DMS114 treated with DMSO at 0.1 percent for 48 hours (cell line): ENCODE measurements around the gene LRRC37A3.
A peak's percentile ranks its signal among the peaks of the same experiment; 100 is the strongest.
"Not testable (repeated sequence)": the region's sequence is repeated elsewhere in the genome, so short reads cannot be mapped to it uniquely, and the experiment has no call there.

Experiments
- DNase-seq: peaks from one replicate; lab custom pipeline; 2025; ENCODE audit not compliant: unreplicated experiment; lab: John Stamatoyannopoulos, UW

Gene LRRC37A3

DNA sequence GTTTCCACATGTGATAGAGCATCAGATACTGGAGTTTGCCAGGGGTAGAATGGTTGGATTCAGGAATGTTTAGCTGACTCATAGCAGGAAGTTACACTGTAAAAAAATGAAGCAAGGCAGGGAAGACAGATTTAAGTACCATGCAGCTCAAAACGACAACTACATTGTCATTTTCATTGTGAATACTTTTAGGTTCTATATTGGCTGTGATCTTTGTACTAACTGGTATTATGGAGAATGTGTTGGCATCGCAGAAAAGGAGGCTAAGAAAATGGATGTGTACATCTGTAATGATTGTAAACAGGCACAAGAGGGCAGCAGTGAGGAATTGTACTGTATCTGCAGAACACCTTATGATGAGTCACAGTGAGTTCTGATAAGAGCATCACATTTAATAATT is 8.2 kb upstream of the LRRC37A3 start:
- peak; percentile 65 for DNase-seq

DNA sequence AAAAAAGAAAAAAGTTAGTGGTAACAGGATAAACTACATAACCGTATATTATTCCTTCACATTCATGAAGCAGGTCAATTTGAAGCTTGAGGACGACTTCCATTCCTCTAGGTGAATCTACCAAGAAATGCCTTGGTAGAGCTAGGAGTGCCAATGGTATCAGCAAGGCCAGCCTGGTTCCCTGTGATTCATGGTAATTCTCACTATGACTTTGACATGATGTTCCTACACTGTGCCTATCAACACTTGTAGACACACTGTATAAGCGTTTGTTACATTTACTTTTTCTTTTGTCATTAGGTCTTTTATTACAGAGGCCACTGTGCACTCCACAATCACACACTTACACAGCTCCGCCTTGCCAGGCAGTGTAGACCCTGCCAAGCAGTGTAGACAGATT is 7.2 kb upstream of the LRRC37A3 start:
- not testable (repeated sequence) for DNase-seq

DNA sequence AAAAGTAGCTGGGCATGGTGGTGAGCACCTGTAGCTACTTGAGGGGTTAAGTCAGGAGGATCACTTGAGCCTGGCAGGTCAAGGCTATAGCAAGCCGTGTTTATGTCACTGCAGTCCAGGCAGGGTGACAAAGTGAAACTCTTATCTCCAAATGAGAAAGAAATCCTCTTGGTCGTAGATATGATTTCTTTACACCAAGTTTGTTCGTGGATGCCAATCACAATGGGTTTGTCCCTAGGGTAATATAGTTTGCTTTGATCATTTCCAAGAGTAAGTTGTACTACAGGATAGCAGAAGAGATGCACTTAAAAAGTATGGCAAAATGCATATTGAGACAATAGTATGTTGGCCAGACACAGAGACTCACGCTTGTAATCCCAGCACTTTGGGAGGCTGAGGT is 6.0 kb upstream of the LRRC37A3 start:
- DNase-seq = not testable (repeated sequence)

DNA sequence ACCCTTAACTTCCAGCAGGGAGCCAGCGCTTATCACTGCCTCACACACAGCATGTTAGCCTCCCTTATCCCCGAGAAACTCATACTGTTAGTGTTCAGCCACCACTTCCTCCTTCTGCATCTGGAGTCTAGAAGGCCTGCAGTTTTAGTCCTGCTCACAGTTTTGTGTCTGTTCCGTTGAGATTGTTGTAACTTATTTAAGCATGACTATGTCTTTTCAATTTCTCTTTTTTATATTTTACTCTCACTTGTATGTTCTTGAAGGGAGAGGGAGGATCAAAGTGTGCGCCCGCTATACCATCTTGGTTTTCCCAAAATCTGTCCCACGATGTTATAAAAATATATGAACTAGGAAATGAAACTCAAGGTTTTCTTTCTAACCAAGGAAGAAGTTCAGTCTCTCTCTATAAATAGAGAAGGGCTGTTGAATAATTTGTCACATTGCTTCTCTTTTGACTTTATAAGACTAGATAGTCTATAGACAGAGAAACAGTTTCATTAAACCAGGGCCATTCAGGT is 3.8 kb upstream of the LRRC37A3 start:
- DNase-seq = not testable (repeated sequence)

DNA sequence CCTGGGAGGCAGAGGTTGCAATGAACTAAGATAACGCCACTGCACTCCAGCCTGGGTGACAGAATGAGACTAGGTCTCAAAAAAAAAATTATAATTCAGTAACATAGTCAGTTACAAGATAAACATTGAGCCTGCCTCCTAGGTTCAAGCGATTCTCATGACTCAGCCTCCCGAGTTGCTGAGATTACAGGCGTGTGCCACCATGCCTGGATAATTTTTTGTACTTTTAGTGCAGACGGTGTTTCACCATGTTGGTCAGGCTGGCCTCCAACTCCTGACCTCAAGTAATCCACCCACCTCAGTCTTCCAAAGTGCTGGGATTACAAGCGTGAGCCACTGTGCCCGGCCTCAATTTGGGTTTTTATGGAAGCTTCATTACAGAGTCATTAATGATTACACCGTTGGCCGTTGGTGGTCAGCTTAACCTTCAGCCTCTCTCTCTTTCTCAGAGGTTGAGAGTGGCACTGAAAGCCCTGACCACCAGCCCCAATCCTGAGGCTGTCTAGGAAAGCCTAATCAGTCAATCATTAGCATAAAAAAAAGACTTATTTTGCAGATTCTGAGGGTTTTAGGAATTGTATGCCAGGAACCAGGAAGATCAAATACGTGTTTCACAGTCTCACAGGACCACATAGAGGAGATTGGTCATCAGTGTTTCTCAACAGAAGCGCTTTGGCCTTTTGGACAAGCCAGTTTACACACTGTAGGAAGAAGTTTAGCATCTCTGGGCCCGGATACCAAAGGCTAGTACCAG is 1.3 kb upstream of the LRRC37A3 start:
- DNase-seq = no peak

DNA sequence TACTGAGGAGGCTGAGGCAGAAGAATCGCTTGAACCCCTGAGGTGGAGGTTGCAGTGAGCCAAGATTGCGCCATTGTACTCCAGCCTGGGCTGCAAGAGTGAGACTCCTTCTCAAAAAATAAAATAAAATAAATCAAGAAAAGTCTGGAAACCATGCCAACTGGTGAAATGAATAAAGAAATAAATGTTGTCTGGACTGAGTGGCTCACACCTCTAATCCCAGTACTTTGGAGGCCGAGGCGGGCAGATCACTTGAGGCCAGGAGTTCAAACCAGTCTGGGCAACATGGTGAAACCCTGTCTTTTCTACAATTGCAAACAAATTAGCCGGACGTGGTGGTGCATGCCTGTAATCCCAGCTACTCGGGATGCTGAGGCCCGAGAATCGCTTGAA is 744 bp upstream of the LRRC37A3 start:
- no peak for DNase-seq

DNA sequence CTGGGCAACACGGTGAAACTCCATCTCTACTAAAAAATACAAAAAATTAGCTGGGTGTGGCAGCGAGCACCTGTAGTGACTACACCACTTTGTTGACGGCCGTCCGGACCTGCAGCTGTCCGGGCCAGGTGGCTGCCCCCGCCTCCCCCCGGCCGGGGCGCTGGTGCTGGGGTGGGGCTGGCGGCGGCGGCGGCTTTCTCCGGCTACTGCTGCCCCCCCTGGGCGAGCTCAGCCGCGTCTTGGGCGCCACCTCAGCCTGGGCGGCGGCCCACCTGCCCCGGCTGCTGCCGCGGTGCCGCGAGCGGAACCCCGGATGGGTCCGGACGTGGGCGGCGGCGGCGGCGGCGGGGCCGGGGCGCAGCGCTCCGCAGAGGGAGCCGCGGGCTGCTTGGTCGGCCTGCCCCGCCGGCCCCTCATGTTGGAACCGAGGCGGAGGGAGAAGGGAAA is 413 bp downstream of the LRRC37A3 start:
- not testable (repeated sequence) for DNase-seq

DNA sequence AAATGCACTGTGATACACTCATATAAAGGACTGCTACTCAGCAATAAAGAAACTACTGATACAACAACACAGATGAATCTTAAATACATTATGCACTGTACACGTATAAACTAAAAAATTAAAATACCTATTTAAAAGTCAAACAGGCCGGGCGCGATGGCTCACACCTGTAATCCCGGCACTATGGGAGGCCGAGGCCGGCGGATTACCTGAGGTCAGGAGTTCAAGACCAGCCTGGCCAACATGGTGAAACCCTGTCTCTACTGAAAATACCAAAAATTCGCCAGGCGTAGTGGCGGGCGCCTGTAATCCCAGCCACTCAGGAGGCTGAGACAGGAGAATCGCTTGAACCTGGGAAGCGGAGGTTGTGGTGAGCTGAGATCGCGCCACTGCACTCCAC is 1.7 kb downstream of the LRRC37A3 start:
- not testable (repeated sequence) for DNase-seq

DNA sequence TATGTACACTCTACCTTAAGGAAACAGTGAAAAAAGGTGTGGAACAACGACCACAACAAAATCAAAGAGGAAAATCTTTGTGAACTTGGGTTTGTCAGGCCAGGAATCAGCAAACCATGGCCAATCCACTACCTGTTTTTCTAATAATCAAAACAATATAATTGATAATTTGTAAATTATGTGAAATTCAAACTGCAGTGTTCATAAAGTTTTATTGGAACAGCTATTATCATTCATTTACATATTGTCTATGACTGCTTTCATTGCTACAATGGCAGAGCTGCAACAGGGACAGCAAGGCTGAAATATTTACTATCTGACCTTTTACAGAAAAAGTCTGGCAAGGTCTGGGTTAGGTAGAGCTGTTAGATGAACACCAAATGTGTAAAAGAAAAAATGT is 4.0 kb downstream of the LRRC37A3 start:
- not testable (repeated sequence) for DNase-seq

DNA sequence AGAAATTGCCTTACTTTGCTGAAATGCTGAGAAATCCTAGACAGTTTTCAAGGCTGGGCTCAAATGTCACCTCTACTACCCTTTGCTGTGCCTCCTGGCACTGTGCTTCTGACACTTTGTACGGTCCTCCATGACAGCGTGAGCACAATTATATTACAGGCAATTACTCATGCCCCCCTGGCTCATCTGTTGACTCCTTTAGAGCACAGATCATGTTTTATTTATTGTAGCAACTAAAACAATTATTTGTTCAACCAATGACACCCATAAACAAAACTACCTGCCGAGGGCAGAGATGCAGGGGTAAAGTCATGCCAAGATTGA is 9.1 kb downstream of the LRRC37A3 start:
- not testable (repeated sequence) for DNase-seq

DNA sequence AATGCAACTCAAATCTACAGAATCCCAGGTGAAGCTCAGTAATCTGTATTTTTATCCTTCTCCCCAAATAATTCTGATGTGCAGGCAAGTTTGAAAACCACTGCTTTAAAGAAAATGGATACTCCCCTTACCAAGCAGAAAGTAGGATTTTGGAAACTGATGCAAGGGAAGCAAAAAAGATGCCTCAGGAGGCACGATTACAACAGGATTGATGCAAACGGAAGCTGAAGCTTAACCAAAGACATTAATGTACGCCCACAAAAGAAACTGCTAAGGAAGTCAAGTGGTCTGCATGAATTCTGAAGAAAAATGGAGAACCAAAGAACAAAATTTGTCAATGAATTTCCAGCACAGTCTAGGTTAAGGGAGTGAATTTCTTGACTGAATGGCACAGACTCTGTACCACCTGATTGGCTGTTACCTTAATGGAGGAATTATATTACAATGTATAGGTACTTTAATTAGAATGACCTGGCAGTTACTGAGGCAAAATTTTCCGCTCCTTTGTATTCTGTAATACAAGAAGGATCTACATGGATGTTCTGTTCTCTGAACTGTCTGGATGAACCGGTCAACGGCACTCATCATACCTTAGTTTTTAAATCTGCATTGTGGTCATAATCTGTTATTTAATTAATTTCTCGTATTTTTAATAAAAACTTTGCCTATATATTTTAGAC is 9.6 kb downstream of the LRRC37A3 start:
- DNase-seq = not testable (repeated sequence)

DNA sequence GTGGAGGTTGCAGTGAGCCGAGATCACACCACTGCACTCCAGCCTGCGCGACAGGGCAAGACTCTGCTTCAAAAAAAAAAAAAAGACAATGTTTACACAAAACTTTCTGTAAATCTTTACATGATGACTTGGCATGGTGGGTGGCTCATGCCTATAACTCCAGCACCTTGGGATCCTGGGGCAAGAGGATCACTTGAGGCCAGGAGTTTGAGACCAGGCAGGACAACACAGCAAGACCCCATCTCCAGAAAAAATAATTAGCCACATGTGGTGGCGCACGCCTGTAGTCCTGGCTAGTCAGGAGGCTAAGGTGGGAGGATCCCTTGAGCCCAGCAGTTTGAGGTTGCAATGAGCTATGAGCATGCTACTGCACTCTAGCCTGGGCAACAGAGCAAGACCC is 15.2 kb downstream of the LRRC37A3 start:
- not testable (repeated sequence) for DNase-seq

DNA sequence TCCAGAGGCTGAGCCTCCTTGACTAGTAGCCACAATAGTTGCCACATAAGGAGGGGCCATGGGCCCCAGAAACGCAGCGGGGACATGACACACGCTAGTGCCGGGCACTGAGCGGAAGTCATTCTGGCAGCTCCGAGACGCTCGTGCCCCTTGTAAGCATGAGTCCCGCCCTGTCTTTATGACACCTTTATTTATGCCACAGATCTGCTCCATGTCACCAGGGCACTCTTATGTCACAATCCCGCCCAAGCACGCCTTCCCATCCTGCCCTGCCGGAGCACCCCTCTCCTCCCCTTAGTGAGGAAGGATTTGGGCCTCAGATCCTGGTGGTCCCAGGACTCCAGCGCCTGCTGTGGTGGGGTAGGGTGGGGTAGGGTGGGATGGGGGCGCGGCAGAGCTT is 22.1 kb downstream of the LRRC37A3 start:
- DNase-seq = not testable (repeated sequence)

DNA sequence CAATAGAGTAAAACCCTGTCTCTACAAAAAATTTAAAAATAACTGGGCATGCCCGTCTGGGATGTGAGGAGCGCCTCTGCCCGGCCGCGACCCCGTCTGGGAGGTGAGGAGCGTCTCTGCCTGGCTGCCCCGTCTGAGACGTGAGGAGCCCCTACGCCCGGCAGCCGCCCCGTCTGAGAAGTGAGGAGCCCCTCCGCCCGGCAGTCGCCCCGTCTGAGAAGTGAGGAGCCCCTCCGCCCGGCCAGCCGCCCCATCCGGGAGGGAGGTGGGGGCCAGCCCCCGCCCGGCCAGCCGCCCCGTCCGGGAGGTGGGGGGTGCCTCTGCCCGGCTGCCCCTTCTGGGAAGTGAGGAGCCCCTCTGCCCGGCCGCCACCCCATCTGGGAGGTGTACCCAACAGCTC is 45.1 kb downstream of the LRRC37A3 start:
- not testable (repeated sequence) for DNase-seq

DNA sequence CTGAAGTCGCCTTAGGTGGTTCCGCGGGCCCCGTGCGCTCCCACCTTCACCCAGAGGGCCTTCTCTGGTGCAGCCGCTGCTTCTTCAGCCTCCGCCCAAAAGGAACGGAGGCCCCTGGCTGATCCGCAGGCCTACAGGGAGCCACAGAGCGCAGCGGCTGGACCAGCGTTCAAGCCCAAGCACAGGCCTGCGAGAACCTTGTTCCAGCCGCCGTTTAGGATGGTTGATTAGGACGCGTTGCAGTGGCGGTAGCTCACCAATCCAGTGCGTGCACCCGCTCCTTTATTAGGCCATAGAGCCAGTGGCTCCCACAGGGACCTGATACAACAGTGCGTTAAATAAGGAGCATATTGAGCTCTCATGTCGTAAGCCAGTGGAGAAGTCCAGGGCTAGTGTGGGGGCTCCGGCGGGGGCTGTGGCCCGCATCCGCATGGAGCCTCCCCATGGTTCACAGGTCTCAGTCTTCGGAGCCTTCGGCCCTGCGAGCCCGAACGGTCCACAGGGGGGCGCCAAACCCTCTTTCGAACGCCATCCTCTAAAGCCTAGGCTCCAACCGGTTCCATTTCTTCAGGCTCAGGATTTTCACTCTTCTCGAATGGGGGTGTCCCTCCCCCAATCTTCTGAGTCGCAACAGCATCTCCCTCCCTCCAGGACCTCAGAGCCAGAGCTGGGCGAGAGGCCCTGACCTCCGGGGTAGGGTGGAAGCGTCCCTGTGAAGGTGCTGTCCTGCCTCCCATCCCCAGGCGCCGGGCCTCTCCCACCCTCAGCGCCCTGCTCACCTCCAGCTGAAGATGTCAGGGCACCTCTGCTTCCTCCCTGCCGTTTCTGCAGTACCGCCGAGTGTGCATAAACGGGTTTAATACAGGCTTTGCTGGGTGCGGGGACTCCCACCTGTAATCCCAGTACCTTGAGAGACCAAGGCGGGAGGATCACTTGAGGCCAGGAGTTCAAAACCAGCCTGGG is 71.5 kb downstream of the LRRC37A3 start:
- DNase-seq = not testable (repeated sequence)

DNA sequence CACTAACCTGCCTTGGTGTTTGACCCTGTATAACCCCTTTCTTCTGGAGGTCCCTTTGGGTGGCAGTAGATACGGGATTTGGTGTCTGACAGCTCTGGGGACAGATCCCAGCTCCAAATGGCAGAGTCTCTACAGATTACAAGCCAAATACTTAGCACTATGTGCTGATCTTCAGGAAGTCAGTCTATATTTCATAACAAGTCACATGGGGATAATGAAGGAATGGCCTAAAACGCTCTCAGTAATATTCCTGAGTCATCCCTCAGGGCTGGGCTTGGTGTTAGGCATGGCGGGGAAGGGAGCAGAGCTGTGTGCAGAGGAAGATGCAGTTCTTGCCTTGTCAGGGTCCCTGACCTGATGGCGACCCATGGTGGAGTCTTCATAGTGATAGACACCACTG is 72.4 kb downstream of the LRRC37A3 start:
- not testable (repeated sequence) for DNase-seq

DNA sequence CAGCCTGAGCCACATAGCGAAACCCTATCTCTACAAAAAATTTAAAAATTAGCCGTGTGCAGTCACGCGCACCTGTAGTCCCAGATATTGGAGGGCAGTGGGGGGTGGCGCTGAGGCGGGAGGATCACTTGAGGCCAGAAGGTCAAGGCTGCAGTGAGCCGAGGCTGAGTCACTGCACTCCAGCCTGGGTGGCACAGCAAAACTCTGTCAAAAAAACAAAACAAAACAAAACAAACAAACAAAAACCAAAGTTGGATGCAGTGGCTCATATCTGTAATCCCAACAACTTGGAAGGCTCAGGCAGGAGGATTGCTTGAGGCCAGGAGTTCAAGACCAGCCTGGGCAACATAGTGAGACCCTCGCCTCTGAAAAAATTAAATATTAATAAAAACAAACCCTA is 75.4 kb downstream of the LRRC37A3 start:
- DNase-seq = not testable (repeated sequence)

DNA sequence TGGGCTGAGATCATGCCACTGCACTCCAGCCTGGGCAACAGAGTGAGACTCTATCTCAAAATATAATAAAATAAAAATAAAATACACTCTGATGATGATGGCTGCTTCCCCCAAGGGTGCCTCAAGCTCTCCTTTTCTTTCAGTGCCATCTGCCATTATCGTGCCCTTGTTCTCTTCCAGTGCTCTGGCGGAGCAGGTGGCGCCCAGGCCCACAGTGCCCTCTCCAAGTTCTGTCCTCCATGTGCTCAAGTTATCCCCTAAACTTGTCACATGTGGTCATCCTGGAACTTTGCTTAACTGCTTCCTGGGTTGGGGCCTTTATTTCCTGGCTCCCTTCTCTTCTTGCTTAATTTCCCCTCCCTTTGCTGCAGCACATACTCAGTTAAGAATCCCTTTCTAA is 76.4 kb downstream of the LRRC37A3 start:
- not testable (repeated sequence) for DNase-seq

DNA sequence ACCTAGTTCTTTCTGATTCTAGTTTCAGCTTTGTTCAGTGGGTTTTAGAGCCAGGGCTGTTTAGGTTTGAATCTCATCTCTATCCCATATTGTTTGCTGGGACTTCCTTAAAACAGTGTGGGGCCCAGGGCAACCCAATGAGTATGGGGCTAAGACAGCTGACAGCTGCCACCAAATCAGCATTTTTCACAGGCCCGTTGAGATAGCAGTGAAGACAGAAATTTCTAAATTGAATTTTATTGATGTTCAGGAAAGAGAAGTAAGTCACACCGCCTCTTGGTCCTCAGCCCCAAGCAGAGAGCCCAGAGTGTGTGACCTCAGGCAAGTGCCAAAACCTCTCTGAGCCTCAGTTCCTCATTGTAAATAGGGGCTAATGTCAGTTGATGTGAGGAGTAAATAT is 78.3 kb downstream of the LRRC37A3 start:
- DNase-seq = not testable (repeated sequence)

DNA sequence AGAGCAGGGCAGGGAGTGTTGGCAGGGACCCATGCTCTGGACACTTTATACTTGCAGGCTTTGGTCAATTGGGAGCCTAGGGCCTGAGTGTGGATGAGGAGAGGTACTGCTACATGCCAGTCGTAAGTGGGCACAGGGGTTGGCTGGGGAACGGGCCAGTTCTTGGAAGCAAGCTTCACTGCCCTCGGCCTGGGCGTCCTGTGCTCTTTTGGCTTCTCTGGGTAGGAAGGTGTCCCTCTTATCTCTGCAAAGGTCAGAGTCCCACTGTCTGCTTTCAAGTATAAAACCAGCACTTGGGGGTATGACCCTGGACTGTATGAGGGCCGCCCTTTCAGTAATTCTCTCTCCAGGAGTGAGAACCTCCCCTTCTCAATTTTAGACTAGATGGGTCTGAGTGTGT is 80.8 kb downstream of the LRRC37A3 start:
- not testable (repeated sequence) for DNase-seq
